NCI-H1436 treated with DMSO at 0.1 percent for 48 hours (cell line): ENCODE data around the gene NEK6.

Experiments used
- DNase-seq: peaks from one replicate; lab custom pipeline; 2025; lab: John Stamatoyannopoulos, UW

The NEK6 gene

DNA sequence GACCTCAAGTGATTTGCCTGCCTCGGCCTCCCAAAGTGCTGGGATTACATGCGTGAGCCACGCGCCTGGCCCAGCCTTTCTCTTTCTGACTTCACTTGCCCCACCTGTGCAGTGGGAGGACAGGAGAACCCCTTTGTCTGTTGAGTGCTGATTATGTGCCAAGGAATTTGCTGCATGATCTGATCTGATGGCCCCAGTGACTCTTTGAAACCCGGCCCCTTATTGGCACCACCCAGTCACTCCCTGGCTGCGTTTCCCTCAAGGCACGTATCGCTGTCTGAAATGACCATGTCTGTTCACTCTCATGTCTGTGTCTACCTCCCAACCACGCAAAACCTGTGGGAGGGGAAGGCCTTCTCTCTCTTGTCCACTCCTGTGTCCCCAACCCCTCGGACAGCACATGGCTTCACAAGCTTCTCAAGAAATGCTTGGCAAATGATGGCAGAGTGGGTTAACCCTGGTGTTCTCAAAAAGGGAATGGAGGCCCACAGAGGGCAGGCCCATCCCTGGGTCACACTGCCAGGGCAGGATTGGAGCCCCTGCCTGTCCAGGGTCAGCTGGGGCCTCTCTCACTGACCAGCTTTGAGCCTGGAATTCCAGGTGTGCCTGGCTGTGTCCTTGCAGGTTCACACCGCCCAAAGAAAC lies 21.9 kb downstream of the NEK6 start:
- DNase-seq: no peak

DNA sequence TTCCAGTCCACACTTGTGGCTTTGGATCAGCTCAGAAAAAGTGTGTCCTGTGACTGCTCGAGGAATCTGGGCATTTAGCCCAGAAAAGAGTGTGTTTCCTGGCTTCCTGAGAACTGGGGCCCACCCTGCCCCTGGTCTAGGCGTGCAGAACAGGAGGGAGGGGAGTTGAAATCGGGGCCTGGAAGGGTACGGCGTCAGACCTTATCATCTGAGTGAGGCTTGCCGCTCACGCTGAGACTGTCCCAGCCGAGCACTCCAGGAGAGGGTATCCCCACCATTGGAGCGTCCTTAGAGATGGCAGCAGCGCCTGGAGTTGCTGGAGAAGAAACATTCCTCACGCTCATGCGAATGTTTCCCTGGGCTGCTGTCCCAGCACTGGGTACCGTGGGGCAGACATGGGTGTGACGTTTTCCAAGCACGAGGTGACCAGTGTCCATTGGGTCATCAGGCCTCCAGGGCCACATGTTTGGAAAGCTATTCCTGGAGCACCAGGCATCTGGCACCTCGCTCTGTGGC lies 22.5 kb downstream of the NEK6 start:
- DNase-seq: no peak

DNA sequence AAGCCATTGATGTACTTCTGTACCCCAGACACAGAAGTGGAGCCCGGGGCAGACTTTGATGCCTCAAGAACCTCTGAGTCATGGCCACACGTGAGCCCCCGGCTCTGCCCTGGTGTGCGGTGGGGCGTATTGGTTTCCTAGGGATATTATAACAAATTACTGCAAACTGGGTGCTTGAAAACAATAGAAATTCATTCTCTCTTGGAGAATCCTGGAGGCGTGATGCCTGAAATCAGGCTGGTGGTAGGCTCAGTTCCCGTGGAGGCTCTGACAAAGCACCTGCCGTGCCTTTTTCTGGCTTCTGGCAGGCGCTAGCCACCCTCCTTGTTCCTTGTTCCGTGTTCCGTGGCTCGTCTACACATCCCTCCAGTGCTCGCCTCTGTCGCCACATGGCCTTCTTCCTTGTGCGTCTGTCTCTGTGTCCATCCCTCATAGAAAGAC lies 24.2 kb downstream of the NEK6 start:
- no peak for DNase-seq

DNA sequence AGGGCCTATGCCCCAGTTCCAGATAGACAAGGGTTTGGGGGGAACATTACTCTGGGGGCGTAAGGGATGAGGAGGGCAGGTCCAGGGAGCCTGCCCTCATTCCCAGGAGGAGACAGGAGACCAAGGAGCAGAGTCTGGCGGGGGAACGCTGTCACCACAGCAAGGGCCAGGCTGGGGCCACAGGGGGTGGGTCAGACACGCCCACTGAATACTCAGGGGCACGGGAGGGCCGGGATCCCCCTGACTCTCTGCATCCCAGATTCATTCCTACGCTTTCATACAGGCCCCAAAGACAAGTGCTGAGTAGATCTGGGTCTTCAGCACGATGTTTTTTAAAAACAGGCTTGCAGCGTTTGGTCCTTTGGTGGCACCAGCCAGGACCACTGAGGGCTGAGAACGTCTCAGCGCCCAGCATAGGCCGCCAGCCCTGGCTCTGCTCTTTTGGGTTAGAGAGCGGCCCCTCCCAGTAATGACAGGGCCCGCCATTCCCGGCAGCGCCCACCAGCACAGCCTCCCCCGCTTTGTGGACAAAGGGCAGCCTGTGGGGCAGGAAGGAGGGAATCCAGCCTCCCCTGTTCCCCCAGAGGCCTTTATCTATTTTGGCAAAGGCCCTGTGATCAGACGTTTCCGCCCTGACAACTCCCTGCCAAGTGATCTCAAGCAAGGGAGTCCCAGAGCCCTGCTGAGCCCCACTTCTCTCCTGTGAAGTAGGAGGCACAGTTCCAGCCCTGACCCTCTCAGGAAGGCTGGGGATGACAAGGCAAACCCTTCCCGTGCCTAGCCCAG lies 24.9 kb downstream of the NEK6 start:
- no peak for DNase-seq

DNA sequence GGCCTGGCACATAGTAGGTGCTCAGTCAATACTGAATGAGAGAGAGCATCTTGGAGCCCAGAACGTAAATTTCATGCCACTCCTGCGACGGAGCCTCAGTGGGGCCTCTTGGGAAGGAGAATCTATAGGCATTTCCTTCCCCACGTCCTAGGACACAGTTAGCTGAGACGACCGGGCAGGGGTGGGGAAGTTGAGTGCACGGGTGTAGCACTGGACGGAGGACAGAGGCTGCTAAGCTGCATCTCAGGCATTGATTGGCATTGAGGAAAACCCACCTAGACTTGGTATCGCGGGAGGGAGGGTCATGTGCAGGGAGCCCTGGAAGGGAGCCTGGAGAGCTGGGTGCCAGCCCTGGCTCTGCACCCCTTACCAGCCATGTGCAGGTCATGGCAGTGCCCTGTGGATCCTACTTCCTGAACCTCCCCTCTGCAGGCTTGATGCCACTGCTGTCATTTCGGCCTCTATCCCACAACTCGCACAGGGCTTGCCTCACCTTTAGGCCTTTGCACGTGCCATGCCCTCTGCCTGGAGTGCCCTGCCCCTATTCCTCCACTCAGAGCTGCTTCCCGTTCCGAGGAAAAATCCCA lies 25.6 kb downstream of the NEK6 start:
- DNase-seq: no peak

DNA sequence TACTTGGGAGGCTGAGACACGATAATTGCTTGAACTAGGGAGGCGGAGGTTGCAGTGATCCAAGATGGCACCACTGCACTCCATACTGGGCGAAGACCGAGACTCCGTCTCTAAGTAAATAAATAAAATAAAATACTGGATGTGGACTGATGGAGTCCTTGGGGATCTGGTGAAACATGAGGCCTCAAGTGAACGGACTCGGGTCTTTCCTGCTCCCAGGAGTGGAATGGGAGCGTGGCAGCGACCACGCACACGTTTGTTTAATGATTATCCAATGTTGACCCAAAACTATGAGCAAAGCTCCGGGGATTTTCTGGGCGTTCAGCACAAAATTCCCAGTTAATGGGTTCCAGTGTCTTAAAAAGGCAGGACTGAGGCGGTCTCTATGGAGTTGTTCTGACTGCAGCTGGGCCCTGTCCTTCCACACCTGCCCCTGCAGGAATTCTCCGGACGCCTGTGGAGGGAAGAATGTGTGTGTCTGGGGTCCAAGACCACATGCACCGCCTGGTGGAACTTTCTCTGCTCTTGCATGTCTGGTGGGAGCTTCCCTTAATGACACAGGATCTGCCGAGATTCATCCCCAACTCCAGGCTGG lies 26.6 kb downstream of the NEK6 start:
- no peak for DNase-seq

DNA sequence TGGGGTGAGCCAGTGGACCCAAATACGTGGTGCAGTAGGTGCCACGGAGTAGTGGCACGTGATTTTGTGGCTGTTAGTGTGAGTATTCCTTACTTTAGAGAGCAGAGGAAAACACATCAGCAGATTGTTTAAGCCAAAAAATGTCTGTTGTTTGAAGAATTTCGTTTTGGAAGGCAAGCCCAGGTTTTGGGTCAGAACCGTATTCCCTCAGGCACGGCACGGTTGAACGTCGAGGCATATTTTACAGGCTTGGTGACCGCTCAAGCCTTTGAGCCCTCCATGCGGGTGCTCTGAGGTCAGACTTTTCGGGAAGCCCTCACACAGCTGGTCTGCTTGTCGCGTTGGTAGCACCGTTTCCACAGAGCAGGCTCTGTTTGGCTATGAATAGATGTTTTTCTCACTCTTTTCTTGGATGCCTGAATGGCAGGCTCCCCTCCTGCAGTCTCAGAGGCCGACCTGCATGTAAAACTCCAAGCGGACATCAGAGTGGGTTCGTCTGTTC lies 27.2 kb downstream of the NEK6 start:
- no peak for DNase-seq

DNA sequence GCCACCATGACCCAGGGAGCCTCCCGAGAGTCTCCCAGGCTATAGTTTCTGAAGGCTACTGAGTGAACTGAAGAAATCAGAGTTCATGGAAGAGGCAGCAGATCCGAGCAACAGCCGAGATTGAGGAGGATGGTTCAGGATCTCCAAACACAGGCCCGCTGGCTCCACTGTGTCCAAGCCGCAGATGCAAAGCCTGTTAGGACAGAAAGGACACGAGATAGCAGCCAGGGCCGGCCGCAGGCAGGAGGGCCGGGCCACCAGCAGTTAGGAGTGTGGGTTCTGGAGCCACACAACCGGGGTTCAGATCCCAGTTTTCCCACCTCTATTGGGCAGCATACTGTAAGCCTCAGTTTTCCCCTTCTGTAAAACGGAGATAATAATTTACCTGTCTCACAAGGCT lies 27.7 kb downstream of the NEK6 start:
- DNase-seq: no peak

DNA sequence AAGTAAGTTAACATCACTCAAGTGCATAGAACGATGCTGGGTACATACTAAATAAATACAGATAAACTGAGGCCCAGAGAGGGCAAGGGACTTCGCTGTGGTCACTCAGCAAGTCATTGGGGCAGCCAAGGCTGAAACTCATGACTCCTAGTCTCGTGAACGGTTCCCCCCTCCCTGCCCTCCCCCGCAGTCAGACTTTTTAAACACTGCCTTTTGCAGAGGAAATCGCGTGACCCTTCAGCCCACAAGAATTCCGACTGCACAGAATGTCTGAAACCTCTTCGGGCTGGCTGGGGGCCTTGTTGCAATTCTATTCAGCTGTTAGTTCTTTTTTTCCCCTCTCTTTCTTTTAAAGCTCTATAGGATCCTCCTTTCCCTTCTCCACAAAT lies 28.1 kb downstream of the NEK6 start:
- DNase-seq: no peak

DNA sequence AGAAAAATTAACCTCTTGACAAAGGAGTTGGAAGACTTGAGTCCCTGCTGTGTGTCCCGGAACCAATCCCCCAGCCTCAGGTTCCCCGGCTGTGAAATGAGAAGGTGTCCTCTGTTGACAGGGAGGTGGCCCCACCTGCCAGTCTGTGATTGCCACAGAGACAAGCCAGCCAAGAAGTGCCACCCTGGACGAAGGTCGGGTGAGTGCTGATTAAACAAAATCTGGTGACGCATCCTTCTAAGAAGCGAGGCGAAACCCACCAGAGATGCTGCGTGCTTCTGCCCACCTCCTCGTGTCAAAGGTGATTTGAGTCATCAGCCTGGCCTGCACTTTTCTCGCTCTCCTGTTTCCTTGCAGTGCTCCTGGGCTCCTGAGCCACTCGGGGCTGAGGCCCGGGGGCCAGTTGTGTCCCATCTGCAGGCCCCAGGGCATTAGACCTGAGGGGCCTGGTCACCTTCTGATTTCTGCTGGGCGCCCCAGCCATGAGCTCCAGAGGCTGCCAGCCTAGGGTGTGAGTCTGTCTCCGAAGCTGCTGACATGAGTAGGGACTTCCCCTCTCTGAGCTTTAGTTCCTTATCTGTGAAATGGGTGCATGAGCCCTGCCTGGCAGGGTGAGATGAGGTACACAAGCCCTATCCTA lies 28.7 kb downstream of the NEK6 start:
- no peak for DNase-seq

DNA sequence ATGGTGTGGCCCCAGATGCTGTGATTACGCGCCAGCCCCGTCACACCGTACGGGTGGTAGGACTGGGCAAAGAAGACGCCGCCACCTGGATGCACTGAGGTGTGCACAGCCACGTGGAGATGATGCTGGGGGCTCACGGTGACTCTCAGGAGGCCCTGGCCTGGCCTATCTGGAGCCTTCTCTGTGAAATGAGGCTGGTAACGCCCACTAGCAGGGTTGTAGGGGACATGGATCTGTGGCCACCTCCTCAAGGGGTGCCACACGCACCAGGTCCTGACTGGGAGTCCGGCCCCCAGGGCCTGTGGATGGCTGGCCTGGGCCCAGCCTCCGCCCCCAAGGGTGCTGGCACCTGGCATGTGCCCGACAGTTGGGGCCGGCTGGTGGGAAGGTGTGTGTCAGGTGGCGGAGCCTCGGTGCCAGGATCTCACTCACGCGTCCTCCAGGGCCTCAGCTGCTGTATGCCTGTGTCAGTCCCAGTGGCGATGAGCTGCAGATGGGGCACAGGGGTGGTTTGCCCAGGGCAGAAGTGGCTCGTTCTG lies 32.4 kb downstream of the NEK6 start:
- no peak for DNase-seq

DNA sequence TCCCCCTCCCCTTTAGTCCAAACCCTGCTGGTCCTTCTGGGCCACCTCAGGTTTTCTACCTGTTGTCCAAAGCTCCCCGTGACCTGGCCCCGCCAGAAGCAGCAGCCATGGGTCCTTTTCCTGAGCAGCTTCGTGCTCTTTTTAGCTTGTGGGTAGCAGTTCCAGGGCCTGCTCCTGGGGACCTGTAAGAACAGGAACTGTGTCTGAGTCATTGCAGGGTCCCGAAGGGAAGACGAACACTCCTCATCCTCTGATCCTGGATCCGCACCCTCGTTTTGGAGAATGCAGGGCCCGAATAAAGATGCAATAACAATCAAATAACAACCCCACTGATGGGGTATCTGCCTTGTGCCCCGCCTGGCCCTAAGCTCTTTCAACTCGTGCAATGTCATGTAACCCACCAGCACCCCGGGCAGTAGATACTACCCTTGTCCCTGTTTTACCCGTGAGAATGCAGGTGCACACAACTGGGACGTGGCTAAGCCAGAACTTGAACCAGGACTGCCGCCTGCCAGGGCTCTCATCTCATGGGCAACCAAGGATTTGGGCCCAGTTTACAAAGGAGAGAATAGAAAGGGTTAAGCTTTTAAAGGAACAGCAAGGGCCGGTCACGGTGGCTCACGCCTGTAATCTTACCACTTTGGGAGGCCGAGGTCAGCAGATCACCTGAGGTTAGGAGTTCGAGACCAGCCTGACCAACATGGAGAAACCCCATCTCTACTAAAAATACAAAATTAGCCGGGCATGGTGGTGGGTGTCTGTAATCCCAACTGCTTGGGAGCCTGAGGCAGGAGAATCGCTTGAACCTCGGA lies 33.2 kb downstream of the NEK6 start:
- DNase-seq: no peak

DNA sequence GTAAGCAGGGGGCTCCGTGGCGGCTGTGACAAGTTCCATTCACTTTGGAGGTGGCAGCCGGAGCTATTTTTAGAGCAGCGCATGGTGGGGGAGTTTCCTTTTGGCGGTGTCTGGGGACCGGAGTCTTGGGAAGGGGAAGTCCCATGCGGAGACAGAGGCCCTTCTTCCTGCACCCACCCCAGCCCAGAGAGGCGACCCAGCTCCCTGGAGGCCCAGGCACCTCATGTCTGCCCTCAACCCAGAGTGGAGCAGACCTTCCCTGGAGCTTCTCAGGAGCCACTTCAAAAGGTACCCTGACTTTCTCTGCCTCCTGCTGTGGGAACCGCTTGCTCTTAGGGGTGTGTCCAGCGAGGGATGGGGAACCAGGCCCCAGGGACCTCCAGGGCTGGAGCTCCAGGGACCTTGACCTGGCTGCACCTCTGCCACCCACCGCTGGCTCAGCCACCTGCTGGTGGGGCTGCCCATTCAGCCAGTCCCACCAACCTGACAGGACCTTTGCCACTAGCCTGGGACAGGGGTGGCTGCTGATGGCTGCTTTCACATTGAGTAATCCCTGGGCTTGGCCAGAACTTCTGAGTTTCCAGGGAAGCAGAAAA lies 34.1 kb downstream of the NEK6 start:
- no peak for DNase-seq

DNA sequence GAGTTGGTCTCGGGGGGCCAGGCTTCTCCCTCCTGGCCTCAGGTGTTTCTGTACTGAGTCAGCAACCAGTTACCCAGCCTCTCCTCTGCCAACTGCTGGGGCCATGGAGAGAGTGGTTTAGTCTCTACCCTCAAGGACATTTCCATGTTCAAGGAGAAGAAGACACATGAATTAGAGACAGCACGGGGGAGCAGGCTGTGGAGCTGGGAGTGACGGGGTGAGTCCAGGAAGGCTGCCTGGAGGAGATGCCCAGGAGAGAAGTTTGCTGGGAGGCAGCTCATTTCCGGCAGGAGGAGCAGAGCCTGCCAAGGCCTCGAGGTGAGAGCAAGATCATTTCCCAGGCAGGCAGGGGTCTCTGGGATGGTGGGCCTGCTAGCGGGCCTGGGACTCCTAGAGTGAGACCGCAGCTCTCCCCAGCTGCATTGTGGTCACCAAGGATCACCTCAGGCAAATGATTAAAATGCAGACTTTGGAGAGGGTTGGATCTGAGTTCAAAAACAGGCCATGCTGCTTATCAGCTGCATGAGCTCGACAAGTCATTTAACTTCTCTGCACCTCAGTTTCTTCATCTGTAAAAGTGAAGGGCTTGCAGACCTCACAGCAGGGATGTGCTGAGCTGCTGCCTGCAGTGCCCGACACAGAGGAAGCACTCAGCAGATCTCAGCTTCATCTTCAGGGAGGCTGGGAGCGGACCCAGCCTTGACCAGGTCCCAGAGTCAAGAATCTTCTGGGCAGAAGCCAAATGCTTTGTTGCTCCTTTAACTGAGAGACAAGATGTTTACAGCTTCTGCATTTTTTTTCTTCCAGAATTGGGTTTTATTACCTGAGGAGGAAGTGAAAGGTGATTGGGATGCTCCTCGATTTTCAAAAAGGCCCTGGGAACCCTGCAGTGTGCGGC lies 35.2 kb downstream of the NEK6 start:
- DNase-seq: no peak

DNA sequence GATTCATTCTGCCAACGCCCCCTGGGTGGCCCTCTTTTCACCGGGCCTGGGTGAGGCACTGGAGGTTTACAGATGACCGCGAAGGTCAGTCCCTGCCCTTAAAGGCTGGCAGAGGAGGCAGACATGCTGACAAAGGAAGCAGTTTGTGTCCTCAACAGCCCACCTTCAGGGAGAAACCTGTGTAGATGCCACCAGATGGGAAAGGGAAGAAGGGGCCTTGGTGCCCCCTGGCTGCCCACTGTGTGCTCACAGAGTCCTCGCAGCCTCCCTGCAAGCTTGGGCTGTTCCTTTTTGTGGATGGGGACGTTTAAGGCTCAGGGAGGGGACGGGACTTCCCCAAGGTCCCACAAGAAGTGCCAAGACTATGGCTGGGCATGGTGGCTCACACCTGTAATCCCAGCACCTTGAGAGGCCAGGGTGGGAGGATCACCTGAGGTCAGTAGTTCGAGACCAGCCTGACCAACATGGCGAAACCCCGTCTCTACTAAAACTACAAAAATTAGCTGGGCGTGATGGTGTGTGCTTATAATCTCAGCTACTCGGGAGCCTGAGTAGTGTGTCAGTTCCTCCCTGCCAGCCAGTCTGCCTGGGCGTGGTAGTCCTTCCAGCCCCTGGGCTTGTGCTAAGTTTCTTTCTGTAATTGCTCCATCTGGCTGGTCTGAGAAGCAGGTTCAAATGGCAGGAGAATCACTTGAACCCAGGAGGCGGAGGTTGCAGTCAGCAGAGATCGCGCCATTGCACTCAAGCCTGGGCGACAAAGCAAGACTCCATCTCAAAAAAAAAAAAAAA lies 36.2 kb downstream of the NEK6 start:
- no peak for DNase-seq

DNA sequence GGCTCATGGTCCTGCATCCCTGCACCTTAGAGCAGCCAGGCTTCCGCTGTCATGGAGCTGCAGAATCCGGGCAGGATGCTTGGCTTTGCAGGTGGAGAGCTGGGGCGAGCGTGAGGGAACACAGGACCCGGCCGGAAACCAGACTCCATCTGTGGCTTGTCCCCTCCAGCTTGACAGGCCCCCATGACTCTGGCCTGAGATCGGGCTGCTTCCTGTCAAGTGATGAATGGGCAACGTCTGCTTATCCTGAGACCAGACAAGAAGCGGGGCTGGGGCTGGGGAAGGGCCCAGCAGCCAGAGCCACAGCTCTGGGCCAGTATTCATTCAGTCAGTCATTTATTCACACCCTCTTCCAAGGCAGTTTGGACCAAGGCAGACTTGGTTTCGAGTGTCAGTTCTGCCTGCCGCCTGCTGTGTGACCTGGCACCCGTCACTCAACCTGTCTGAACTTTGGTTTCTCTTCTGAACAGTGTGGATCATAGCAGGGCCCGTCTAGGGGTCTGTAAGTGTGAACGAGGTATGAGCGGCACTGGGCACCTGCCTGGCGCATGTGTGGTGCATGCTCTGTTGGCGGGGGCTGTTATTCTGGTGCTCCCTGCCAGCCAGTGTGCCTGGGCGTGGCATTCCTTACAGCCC lies 37.5 kb downstream of the NEK6 start:
- DNase-seq: no peak

DNA sequence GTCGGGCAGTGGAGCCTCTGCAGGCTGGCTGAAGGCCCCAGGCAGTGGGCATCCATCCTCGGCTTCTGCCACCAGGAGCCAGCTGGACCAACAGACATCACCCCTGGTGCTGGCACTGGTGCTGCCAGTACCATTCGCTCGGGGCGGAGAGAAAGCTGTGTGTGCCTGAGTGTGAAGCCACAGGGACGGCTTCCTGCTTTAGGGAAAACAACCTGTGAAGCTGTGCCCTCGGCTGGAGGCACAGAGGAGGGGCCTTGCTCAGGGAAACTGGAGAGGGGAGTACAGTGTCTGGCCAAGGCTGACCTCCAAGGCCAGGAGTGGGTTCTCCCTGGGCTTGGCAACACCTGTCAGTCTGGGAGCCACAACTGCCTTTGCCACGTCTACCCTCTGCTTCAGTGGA lies 38.3 kb downstream of the NEK6 start:
- DNase-seq: no peak
